GM12878 (cell line): ENCODE results near the gene ZER1.
A peak's percentile ranks its signal among the peaks of the same experiment; 100 is the strongest.

Experiments used
- CEBPB ChIP-seq, 2 experiments: fragments of 150-350 bp in 1 of 2; IDR thresholded peaks; 2 replicates each; pipeline ENCODE4 v1.6.1; 2012 to 2014; ENCODE audit warnings: low read depth in 2 of 2, low read length in 2 of 2, borderline replicate concordance in 1 of 2, inconsistent platforms in 1 of 2
- EZH2 ChIP-seq: IDR thresholded peaks from 2 replicates; pipeline ENCODE4 v1.6.1; 2012; ENCODE audit warnings: low read depth, mild to moderate bottlenecking, control low read depth, inconsistent platforms, low read length, borderline replicate concordance; ENCODE audit not compliant: control insufficient read depth
- MYC ChIP-seq: IDR thresholded peaks from 2 replicates; pipeline ENCODE4 v1.6.1; 2011; ENCODE audit warnings: mild to moderate bottlenecking, low read length, moderate library complexity, inconsistent platforms; ENCODE audit not compliant: insufficient read depth, insufficient replicate concordance, insufficient read length, severe bottlenecking
- NFXL1 ChIP-seq: fragments of 450-650 bp; IDR thresholded peaks from 2 replicates; pipeline ENCODE4 v1.6.1; 2017; ENCODE audit warnings: antibody characterized with exemption, mild to moderate bottlenecking, borderline replicate concordance
- NRF1 ChIP-seq: conservative IDR thresholded peaks from 2 replicates; pipeline ENCODE4 v1.6.1; 2011; ENCODE audit warnings: mild to moderate bottlenecking, low read depth, low read length, improper control_type of control experiment
- POLR2A ChIP-seq: IDR thresholded peaks from 2 replicates; pipeline ENCODE4 v1.6.1; 2011; ENCODE audit warnings: low read depth, mild to moderate bottlenecking, low read length
- POLR2AphosphoS5 ChIP-seq: IDR thresholded peaks from 2 replicates; pipeline ENCODE4 v1.6.1; 2011; ENCODE audit warnings: mild to moderate bottlenecking, low read length, inconsistent platforms
- RAD21 ChIP-seq: IDR thresholded peaks from 2 replicates; pipeline ENCODE4 v1.6.1; 2011; ENCODE audit warnings: mild to moderate bottlenecking, low read depth, low read length, moderate library complexity; ENCODE audit not compliant: insufficient read depth
- RCOR1 ChIP-seq: conservative IDR thresholded peaks from 2 replicates; pipeline ENCODE4 v1.6.1; 2012; ENCODE audit warnings: low read depth, low read length, improper control_type of control experiment
- SIX5 ChIP-seq: IDR thresholded peaks from 2 replicates; pipeline ENCODE4 v1.6.1; 2011; ENCODE audit warnings: mild to moderate bottlenecking, low read depth, low read length, moderate library complexity; ENCODE audit not compliant: severe bottlenecking
- TAF1 ChIP-seq: IDR thresholded peaks from 2 replicates; pipeline ENCODE4 v1.6.1; 2011; ENCODE audit warnings: mild to moderate bottlenecking, low read depth, low read length, borderline replicate concordance
- ZBTB33 ChIP-seq: fragments of 450-650 bp; IDR thresholded peaks from 2 replicates; pipeline ENCODE4 v1.6.1; 2017; ENCODE audit warnings: mild to moderate bottlenecking
- ZNF384 ChIP-seq: IDR thresholded peaks from 2 replicates; pipeline ENCODE4 v1.6.1; 2012; ENCODE audit warnings: low read depth, mild to moderate bottlenecking, low read length, improper control_type of control experiment, borderline replicate concordance
- ZNF622 ChIP-seq: fragments of 450-650 bp; IDR thresholded peaks from 2 replicates; pipeline ENCODE4 v1.6.1; 2017; ENCODE audit warnings: mild to moderate bottlenecking, inconsistent platforms

DNA sequence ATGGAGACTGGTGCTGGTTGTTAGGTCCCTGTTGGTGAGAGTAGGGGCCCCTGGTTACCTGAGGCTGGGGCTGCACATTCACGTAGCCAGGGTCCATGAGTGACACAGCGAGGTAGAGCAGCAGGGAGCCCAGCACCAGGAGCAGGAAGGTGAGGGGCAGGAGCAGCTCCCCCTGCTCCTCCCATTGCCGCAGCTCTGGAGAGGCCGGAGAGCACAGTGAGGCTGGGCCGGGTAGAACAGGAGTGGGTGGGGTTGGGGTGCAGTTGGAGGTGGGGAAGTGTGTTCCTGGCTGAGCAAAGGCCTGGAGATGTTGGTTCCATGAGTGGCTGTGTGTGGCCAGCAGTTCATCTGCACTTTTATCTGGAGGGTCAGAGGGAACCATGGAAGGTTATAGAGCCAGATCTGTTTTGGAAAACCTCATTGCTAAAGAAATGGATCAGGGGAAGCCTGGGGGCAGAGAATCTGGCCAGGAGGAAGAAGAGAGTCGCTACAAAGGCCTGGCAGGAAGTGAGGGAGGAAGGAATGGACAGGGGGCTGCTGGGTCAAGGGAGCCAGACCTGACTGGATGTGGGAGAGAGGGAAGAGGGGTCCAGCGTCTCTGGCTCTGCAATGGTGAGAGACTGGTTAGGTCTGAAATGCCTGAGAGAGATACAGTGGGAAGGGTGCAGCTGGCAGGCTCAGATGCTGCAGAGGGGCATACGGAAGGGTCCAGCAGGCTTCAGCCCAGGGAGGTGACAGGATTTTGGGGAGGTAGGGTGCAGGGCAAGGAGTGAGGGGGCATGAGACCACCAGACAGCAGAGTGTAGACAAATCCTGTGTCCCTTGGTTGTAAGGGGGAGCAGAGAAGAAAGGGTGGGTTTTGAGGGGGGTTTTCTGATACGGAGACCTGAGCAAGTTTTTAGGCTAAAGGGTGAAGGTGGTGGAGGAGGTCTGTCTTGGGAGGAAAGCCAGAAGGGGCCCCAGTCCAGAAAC, 49.1 kb downstream of the ZER1 start:
- no peak for TF ChIP-seq CEBPB (IDR thresholded peaks at IDR 0.05; ENCODE audit: borderline replicate concordance in 1 of 2, low read depth in 2 of 2, low read length in 2 of 2)
- no peak for TF ChIP-seq EZH2
- TF ChIP-seq ZBTB33, result no peak
- TF ChIP-seq ZNF384, result no peak
- no peak for TF ChIP-seq ZNF622
- no peak for TF ChIP-seq RAD21
- no peak for TF ChIP-seq SIX5
- TF ChIP-seq NFXL1, result no peak
- peak; percentile 27 for TF ChIP-seq POLR2A
- no peak for TF ChIP-seq TAF1
- TF ChIP-seq NRF1, result no peak
- TF ChIP-seq MYC, result no peak
- TF ChIP-seq POLR2AphosphoS5, result no peak
- TF ChIP-seq RCOR1, result no peak
